Parathyroid adenoma (tissue), 2 donors: Measurements from ENCODE around the gene SPOCK1.

Experiments
- H2AFZ ChIP-seq: fragments of 300-600 bp; sonication (generic); one replicate; pipeline ENCODE4 v1.7.0; 2017; ENCODE audit warnings: antibody characterized with exemption, mild to moderate bottlenecking
- H3K27ac ChIP-seq: fragments of 300-600 bp; sonication (generic); one replicate; pipeline ENCODE4 v1.7.0; 2017
- H3K27me3 ChIP-seq: fragments of 300-600 bp; sonication (generic); one replicate; pipeline ENCODE4 v1.7.0; 2017; ENCODE audit warnings: low read length; ENCODE audit not compliant: control insufficient read depth, insufficient read depth
- H3K36me3 ChIP-seq: fragments of 300-600 bp; sonication (generic); one replicate; pipeline ENCODE4 v1.7.0; 2017; ENCODE audit warnings: low read length; ENCODE audit not compliant: control insufficient read depth, insufficient read depth
- H3K4me1 ChIP-seq: fragments of 300-600 bp; sonication (generic); one replicate; pipeline ENCODE4 v1.7.0; 2017; ENCODE audit warnings: control low read depth
- H3K4me2 ChIP-seq: fragments of 300-600 bp; sonication (generic); one replicate; pipeline ENCODE4 v1.7.0; 2017; ENCODE audit warnings: low read length
- H3K4me3 ChIP-seq: fragments of 300-600 bp; sonication (generic); one replicate; pipeline ENCODE4 v1.7.0; 2017; ENCODE audit warnings: low read depth, low read length
- H3K79me2 ChIP-seq: fragments of 300-600 bp; sonication (generic); one replicate; pipeline ENCODE4 v1.7.0; 2017; ENCODE audit warnings: control low read depth
- H3K9ac ChIP-seq: fragments of 300-600 bp; sonication (generic); one replicate; pipeline ENCODE4 v1.7.0; 2017; ENCODE audit warnings: mild to moderate bottlenecking
- H3K9me3 ChIP-seq: fragments of 300-600 bp; sonication (generic); one replicate; pipeline ENCODE4 v1.7.0; 2017; ENCODE audit warnings: low read length; ENCODE audit not compliant: control insufficient read depth
- TF ChIP-seq, protein P1 (sequence below): fragments of 300-600 bp; sonication (generic); IDR thresholded peaks from one replicate; pipeline ENCODE4 v1.7.0; 2017; ENCODE audit warnings: antibody characterized with exemption, mild to moderate bottlenecking
- donor health status: primary hyperparathyroidism.

Gene SPOCK1

DNA sequence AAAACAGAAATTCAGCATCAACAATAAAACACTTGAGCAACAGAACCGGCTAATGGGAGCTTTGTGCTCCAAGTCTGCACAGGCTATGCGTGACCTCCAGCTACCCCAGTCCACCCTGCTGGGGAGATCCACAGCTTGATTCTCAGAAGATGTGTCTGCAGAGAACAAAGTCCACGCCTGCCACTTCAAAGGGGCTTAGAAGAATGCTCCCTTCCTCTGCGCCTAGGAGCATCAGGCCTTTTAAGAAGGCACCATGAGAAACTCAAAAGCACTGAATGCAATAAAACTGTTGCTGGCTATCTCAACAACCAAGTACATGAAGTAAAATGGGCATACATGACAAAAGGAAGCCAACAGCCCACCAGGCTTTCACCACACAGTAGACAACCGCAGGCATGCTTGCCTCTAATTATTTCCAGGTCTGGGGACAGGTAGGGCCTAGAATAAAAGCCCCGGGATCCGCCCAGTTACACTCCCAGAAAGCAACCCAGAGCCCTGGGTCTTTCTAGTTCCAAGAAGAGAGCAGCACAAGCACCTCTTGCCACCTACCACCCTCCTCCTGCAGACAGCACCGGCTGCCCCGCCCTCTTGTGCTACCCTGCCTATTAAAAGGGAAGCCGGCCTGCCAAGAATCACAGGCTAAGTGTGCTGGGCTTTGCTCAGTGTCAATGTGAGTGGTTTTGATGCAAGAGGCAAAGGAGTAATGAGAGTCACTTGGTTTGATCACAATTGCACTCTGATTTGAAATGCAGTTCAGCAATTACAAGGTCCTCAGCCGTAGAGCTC, 123.2 kb downstream of the SPOCK1 start:
- no peak overlapping the region for H3K9ac ChIP-seq
- no peaks in the 10 kb centered on the region for H3K4me1 ChIP-seq
- H3K79me2 ChIP-seq: no peaks in the 10 kb centered on the region
- no peaks in the 10 kb centered on the region for H3K9me3 ChIP-seq
- no peak overlapping the region for H3K4me3 ChIP-seq
- no peak overlapping the region for H2AFZ ChIP-seq
- no peak overlapping the region for H3K4me2 ChIP-seq
- no peak overlapping the region for H3K27ac ChIP-seq
- H3K27me3 ChIP-seq: no peaks in the 10 kb centered on the region
- no peaks in the 10 kb centered on the region for H3K36me3 ChIP-seq
- TF ChIP-seq, protein P1, sequence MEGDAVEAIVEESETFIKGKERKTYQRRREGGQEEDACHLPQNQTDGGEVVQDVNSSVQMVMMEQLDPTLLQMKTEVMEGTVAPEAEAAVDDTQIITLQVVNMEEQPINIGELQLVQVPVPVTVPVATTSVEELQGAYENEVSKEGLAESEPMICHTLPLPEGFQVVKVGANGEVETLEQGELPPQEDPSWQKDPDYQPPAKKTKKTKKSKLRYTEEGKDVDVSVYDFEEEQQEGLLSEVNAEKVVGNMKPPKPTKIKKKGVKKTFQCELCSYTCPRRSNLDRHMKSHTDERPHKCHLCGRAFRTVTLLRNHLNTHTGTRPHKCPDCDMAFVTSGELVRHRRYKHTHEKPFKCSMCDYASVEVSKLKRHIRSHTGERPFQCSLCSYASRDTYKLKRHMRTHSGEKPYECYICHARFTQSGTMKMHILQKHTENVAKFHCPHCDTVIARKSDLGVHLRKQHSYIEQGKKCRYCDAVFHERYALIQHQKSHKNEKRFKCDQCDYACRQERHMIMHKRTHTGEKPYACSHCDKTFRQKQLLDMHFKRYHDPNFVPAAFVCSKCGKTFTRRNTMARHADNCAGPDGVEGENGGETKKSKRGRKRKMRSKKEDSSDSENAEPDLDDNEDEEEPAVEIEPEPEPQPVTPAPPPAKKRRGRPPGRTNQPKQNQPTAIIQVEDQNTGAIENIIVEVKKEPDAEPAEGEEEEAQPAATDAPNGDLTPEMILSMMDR: no peak

DNA sequence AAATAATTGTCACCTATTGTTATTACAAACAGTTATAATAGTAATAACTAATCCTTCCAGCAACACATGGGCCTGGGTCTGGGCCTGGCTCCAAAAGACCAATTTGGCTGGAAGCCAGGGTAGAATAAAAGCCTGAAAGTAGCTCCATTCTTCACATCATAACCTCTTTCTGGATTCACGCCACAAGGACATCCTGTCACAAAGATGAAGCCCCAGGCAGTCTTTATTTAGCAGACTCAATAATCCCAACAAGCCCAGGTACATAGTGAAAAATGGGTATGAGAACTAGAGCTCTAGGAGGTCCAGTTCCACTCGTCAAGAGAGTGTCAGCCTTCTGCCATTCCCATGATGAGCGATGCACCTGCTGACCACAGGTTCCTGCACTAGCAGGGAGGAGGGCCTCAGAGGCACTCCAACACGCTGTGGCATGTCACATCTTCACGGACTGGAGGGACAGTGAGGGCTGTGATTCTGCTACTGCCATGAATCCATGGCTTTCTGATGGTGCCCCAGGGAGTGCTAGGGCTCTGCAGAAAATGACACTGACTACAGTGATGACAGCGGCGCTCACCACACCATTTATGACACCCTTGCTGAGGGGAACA, 124.9 kb downstream of the SPOCK1 start:
- Histone ChIP-seq H3K4me3 (no peak overlapping the region), H3K79me2 (no peaks in the 10 kb centered on the region), H3K36me3 (no peaks in the 10 kb centered on the region), H2AFZ (no peak overlapping the region), H3K4me2 (no peak overlapping the region), H3K27ac (no peak overlapping the region), H3K27me3 (no peaks in the 10 kb centered on the region), H3K4me1 (no peaks in the 10 kb centered on the region), H3K9ac (no peak overlapping the region), H3K9me3 (no peaks in the 10 kb centered on the region)
- TF ChIP-seq, protein P1: no peak

DNA sequence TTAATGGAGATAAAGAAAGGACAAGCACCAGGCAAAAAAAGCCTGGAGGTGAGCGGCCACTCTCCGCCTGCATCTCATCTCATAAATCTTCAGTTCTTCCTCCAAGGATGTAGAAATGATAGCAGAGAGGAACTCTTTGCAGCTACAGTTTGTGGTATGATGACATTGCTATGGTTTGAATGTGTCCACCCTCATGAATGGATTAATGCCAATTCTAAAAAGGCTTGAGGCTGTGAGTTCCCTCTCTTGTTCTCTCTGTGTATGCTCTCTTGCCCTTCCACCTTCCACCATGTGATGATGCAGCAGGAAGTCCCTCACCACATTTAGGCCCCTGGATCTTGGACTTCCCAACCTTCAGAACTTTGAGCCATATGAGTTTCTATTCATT, 126.4 kb downstream of the SPOCK1 start:
- no peak overlapping the region for H3K4me3 ChIP-seq
- H2AFZ ChIP-seq: no peak overlapping the region
- H3K27ac ChIP-seq: no peak overlapping the region
- H3K9ac ChIP-seq: no peak overlapping the region
- no peaks in the 10 kb centered on the region for H3K79me2 ChIP-seq
- H3K4me2 ChIP-seq: no peak overlapping the region
- TF ChIP-seq, protein P1: no peak
- no peaks in the 10 kb centered on the region for H3K27me3 ChIP-seq
- no peaks in the 10 kb centered on the region for H3K36me3 ChIP-seq
- H3K4me1 ChIP-seq: no peaks in the 10 kb centered on the region
- H3K9me3 ChIP-seq: no peaks in the 10 kb centered on the region

DNA sequence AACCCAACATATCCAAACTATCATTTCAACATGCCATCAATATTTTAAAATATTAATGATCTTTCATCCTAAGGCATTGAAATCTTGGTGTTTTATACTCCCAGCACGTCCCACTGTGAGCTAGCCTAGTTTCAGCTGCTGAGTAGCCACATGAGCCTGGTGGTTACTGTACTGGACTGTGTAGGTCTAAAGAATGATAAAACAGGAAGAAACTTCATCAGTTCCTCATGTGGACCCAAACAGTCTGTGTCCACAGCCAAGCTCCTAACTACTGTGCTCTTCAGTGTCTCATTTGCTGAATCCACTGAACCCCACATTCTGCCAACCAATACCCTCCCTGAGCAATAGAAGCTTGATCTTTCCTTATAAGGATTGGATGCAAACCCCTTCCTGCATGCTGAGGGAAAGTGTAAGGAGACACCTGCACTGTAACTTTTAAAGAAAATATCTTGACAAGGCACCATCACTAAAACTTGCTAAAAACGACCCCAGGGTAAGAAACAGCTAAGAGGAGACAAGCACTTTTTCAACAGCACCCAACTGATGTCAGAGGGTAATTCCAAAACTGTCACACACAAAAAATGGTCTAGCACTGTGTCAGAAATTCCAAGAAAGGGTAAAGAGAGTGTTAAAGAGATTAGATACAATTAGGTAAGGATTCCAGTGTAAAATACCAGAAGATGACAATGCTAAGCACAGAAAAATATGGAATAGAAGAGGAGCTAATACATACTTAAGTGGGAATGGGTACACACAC, 126.9 kb downstream of the SPOCK1 start:
- Histone ChIP-seq H3K9ac (no peak overlapping the region), H3K27me3 (no peaks in the 10 kb centered on the region)

More for the DNA sequence above, 126.9 kb downstream of the SPOCK1 start:
- no peaks in the 10 kb centered on the region for H3K4me1 ChIP-seq
- no peak overlapping the region for H3K27ac ChIP-seq
- no peak overlapping the region for H3K4me3 ChIP-seq
- H3K79me2 ChIP-seq: no peaks in the 10 kb centered on the region
- H3K36me3 ChIP-seq: no peaks in the 10 kb centered on the region
- no peaks in the 10 kb centered on the region for H3K9me3 ChIP-seq
- TF ChIP-seq, protein P1: no peak
- H2AFZ ChIP-seq: no peak overlapping the region
- no peak overlapping the region for H3K4me2 ChIP-seq
